GM12865 (cell line): ENCODE measurements around the gene HSPA1B.

Experiments used
- DNase-seq: peaks from one replicate; pipeline ENCODE4 v3.0.0; 2010; ENCODE audit warnings: low read depth
- H3K4me3 ChIP-seq: 2 replicates; pipeline ENCODE4 v1.5.1; 2011; ENCODE audit warnings: mild to moderate bottlenecking, low read depth, low read length, control low read depth
- TF ChIP-seq, protein P1 (sequence below): IDR thresholded peaks from 2 replicates; pipeline ENCODE4 v1.5.1; 2011; ENCODE audit warnings: low read length, control low read depth, low read depth, inconsistent platforms; ENCODE audit not compliant: insufficient read depth; ENCODE audit errors: missing control alignments

Gene HSPA1B

DNA sequence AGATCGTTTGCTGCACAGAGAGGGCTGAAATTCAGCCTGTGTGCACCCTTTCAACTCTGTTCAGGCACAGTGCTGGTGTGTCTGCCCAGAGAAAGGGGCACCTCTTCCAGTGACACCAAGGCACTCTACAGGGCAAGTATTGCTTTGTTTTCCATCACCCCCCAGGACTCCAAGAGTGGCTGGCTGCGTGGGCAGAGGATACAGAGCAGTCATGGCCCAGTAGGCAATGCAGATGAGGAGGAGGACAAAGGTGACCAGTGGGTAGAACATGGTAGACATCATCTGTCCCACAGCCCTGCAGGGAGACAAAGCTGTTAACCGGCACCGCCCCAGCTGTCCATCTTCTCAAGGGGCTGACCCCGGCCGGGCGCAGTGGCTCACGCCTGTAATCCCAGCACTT, 41.8 kb downstream of the HSPA1B start:
- H3K4me3 ChIP-seq: no peak overlapping the region
- no peak for DNase-seq
- TF ChIP-seq, protein P1, sequence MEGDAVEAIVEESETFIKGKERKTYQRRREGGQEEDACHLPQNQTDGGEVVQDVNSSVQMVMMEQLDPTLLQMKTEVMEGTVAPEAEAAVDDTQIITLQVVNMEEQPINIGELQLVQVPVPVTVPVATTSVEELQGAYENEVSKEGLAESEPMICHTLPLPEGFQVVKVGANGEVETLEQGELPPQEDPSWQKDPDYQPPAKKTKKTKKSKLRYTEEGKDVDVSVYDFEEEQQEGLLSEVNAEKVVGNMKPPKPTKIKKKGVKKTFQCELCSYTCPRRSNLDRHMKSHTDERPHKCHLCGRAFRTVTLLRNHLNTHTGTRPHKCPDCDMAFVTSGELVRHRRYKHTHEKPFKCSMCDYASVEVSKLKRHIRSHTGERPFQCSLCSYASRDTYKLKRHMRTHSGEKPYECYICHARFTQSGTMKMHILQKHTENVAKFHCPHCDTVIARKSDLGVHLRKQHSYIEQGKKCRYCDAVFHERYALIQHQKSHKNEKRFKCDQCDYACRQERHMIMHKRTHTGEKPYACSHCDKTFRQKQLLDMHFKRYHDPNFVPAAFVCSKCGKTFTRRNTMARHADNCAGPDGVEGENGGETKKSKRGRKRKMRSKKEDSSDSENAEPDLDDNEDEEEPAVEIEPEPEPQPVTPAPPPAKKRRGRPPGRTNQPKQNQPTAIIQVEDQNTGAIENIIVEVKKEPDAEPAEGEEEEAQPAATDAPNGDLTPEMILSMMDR: no peak

GRCh38 chr6:31870385-31870921, 42.9 kb downstream of the HSPA1B start:
- no peak for DNase-seq
- TF ChIP-seq, protein P1: no peak
- H3K4me3 ChIP-seq: no peak overlapping the region

- H3K4me3 ChIP-seq: no peak overlapping the region
- no peak for DNase-seq
- TF ChIP-seq, protein P1: no peak
Observed at GRCh38 chr6:31871046-31871659, 43.6 kb downstream of the HSPA1B start.

DNA sequence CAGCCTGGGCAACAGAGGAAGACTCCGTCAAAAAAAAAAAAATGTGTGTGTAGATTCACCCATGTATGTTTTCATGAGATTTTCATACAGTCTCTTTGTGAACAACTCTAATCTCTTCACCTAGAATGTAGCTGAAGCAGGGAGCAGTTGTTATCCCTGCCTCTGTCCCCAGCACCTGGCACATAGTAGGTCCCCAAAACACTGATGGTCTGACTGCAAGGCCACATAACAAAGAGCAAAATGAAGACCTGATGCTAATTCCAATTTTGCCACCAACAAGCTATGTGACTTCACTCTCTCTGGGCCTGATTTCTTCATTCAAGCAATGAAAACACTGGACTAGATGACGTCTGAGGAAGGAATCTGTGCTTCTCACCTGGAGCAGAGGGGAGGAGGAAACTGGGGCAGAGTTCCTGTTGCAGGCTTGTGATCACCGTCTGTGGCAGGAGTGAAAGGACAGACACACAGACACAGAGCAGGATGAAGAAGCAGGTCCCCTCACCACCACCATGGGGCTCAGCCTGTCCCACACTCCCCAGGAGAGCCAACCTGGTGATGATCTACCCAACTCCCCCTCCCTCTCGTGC, 46.6 kb downstream of the HSPA1B start:
- no peak for DNase-seq
- no peak overlapping the region for H3K4me3 ChIP-seq
- TF ChIP-seq, protein P1: no peak

- H3K4me3 ChIP-seq: no peak overlapping the region
- DNase-seq: no peak
- TF ChIP-seq, protein P1: no peak
Observed at GRCh38 chr6:31874836-31875572, 47.5 kb downstream of the HSPA1B start.

- TF ChIP-seq, protein P1: no peak
- no peak overlapping the region for H3K4me3 ChIP-seq
Observed at GRCh38 chr6:31875877-31876276, 48.3 kb downstream of the HSPA1B start.

More at GRCh38 chr6:31875877-31876276, 48.3 kb downstream of the HSPA1B start:
- no peak for DNase-seq
